D721Med (cell line): ENCODE measurements around the gene RNF213.
"Not testable (repeated sequence)": the region's sequence is repeated elsewhere in the genome, so short reads cannot be mapped to it uniquely, and the experiment has no call there.

Experiments
- DNase-seq: peaks from one replicate; pipeline ENCODE4 v3.0.0; 2011; ENCODE audit warnings: low spot score; ENCODE audit not compliant: insufficient read length
- FAIRE-seq: peaks from 2 replicates; lab custom pipeline; 2011; peaks lifted over from hg19 to GRCh38; lab: Jason Lieb, UNC
- TF ChIP-seq, protein P1 (sequence below): IDR thresholded peaks from 2 replicates; pipeline ENCODE4 v1.5.1; 2012; ENCODE audit warnings: mild to moderate bottlenecking, control low read depth; ENCODE audit not compliant: insufficient read depth; ENCODE audit errors: missing control alignments

RNF213 gene

DNA sequence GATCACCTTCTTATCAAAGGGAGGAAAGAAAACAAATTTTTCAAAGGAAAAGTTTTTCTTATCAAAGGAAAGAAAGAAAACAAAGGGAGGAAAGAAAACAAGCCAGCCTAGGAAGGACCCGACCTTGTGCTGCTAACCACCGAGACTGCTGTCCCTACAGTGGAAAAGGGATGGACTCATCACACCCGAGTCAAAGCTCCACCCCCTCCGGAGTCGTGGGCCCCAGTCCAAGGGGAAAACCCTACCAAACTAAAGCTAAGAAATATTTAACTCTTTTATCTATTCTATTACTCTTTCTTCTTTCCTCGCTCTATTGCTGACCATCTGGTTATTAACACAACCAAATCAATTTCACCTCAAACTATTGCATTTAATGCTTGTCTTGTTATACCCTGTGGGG, 148.2 kb downstream of the RNF213 start:
- FAIRE-seq (no peak), DNase-seq (no peak)
- TF ChIP-seq, protein P1, sequence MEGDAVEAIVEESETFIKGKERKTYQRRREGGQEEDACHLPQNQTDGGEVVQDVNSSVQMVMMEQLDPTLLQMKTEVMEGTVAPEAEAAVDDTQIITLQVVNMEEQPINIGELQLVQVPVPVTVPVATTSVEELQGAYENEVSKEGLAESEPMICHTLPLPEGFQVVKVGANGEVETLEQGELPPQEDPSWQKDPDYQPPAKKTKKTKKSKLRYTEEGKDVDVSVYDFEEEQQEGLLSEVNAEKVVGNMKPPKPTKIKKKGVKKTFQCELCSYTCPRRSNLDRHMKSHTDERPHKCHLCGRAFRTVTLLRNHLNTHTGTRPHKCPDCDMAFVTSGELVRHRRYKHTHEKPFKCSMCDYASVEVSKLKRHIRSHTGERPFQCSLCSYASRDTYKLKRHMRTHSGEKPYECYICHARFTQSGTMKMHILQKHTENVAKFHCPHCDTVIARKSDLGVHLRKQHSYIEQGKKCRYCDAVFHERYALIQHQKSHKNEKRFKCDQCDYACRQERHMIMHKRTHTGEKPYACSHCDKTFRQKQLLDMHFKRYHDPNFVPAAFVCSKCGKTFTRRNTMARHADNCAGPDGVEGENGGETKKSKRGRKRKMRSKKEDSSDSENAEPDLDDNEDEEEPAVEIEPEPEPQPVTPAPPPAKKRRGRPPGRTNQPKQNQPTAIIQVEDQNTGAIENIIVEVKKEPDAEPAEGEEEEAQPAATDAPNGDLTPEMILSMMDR, result no peak

DNA sequence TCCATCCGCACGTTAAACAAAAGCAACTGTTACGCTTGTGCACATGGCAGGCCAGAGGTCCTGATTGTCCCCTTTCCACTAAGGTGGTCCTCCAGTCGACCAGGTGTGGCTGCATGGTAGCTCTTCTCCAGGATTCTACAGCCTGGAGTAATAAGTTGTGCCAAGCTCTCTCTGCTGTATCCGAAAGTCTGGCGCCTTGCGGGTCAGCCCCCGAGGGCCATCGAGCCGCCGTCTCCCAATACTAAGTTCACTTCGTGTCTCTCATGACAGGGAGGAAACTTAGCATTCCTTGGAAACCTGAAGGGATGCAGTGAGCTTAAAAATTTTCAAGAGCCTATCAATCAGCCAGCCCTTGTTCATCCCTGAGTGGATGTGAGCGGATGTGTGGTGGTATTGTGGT, 149.0 kb downstream of the RNF213 start:
- no peak for FAIRE-seq
- TF ChIP-seq, protein P1, result no peak
- no peak for DNase-seq

DNA sequence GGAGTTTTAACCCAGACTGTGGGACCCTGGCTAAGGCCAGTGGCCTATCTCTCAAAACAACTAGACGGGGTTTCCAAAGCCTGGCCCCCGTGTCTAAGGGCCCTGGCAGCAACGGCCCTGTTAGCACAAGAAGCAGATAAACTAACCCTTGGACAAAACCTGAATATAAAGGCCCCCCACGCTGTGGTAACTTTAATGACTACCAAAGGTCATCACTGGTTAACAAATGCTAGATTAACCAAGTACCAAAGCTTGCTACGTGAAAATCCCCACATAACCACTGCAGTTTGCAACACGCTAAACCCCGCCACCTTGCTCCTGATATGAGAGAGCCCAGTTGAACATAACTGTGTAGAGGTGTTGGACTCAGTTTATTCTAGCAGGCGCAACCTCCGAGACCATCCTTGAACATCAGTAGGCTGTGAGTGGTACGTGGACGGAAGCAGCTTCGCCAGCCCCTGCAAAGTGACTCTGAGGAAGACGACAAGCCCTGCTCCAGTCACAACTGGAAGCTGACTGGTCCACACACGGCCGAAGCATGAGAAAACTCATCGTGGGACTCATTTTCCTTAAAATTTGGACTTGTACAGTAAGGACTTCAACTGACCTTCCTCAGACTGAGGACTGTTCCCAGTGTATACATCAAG, 149.9 kb downstream of the RNF213 start:
- FAIRE-seq, DNase-seq: not testable (repeated sequence)

DNA sequence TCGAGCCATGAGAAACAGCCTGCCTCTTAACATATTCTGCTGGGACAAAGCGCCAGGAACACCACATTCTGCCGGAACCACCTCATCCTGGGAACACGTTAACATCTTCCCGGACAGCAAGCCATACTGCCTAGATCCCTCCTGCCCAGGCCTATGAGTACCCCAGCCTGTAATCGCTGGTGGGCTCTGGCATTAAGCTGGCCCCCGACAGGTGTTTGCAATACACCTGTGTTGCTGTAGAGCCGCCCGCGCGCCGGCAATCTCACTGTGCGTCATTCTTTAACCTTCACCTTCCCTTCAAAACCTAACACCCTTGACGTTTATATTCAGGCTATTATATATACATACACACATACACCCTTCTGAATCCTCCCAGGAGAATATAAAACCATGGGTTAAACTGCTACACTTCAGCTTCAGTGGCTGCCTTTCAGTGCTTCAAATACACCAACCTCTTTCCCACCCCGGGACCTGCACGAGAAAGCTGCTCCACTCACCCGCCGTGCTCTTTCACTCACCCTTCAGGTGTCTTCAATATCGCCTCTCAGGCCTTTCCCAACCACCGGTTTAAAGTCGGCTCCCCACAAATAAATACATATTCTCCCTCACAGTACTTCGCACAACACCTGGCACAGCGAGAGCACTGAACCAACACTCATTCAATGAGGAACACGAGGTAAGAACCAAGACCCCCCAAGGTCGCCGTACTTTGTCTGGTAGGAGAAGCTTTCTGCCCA, 153.3 kb downstream of the RNF213 start:
- no peak for DNase-seq
- FAIRE-seq, result no peak
- TF ChIP-seq, protein P1, result no peak

- FAIRE-seq (no peak), DNase-seq (no peak)
- TF ChIP-seq, protein P1, result peak; percentile 7
Observed at GRCh38 chr17:80414508-80414802, 153.8 kb downstream of the RNF213 start.

GRCh38 chr17:80414803-80415625, 154.4 kb downstream of the RNF213 start, which contains the start of gene ENDOV:
Gene ENDOV, plus strand, starts transcription at chr17:80415167. Its CDS starts 28 bp downstream, at chr17:80415195.
- FAIRE-seq (no peak), DNase-seq (peak; percentile 99)
- TF ChIP-seq, protein P1, result no peak

- no peak for FAIRE-seq
- TF ChIP-seq, protein P1, result no peak
- DNase-seq, result no peak
Observed at GRCh38 chr17:80415626-80416137, 155.0 kb downstream of the RNF213 start.
